ENCODE results near the gene GUCA2A. TPM values are rescaled to one million over a fixed set of nuclear protein-coding genes. Genes with fewer than 3 reads are reported as not detected.

GUCA2A gene
- total RNA-seq, 1 donor from 2014 or later: not detected

DNA sequence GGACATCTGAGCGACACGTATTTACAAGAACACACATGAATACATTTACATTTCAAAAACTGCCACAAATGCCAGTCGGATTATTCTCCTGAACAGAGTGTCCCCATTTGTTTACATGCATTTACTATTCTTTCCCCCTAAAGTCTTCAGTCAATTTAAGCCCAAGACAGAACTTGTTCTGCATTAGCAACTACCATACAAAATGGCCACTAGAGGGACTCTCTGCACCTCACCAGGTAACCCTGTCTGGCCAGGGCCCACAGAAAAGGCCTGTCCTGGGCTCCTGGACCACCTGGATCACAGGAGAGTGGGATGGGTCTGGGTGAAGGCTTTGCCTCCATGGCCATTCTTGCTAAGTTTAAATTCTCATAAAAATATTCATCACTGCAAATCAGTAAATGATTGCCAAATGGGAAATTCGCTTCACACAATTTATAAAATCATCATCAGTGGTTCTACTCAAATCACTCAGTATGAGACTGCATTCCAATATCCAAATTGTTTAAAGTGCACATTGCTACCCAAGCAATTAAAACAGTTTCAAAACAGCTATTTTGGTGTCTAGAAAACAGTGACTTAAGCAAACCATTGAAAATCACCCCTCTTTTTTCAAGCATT lies 12.5 kb upstream of the GUCA2A start:
- TF ChIP-seq, protein P1, sequence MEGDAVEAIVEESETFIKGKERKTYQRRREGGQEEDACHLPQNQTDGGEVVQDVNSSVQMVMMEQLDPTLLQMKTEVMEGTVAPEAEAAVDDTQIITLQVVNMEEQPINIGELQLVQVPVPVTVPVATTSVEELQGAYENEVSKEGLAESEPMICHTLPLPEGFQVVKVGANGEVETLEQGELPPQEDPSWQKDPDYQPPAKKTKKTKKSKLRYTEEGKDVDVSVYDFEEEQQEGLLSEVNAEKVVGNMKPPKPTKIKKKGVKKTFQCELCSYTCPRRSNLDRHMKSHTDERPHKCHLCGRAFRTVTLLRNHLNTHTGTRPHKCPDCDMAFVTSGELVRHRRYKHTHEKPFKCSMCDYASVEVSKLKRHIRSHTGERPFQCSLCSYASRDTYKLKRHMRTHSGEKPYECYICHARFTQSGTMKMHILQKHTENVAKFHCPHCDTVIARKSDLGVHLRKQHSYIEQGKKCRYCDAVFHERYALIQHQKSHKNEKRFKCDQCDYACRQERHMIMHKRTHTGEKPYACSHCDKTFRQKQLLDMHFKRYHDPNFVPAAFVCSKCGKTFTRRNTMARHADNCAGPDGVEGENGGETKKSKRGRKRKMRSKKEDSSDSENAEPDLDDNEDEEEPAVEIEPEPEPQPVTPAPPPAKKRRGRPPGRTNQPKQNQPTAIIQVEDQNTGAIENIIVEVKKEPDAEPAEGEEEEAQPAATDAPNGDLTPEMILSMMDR (conservative IDR thresholded peaks at IDR 0.05; ENCODE audit: low read depth, low read length): peak; percentile 92
- DNase-seq (ENCODE audit: low read depth): no peak

GRCh38 chr1:42175314-42176054 lies 10.9 kb upstream of the GUCA2A start:
- H3K4me3 ChIP-seq (ENCODE audit: low read depth, low read length): no peak overlapping the region
- DNase-seq (ENCODE audit: low read depth): no peak
- TF ChIP-seq, protein P1 (conservative IDR thresholded peaks at IDR 0.05; ENCODE audit: low read depth, low read length): no peak

More for the DNA sequence above, 12.5 kb upstream of the GUCA2A start:
- no peak overlapping the region for H3K4me3 ChIP-seq (ENCODE audit: low read depth, low read length)

GRCh38 chr1:42173961-42174735 lies 9.6 kb upstream of the GUCA2A start:
- H3K4me3 ChIP-seq (ENCODE audit: low read depth, low read length): no peak overlapping the region
- no peak for DNase-seq (ENCODE audit: low read depth)
- TF ChIP-seq, protein P1 (conservative IDR thresholded peaks at IDR 0.05; ENCODE audit: low read depth, low read length): no peak

- no peak for DNase-seq (ENCODE audit: low read depth)
- TF ChIP-seq, protein P1 (conservative IDR thresholded peaks at IDR 0.05; ENCODE audit: low read depth, low read length): peak; percentile 97
- H3K4me3 ChIP-seq (ENCODE audit: low read depth, low read length): no peak overlapping the region
Measured at GRCh38 chr1:42173155-42173933, 8.8 kb upstream of the GUCA2A start.

DNA sequence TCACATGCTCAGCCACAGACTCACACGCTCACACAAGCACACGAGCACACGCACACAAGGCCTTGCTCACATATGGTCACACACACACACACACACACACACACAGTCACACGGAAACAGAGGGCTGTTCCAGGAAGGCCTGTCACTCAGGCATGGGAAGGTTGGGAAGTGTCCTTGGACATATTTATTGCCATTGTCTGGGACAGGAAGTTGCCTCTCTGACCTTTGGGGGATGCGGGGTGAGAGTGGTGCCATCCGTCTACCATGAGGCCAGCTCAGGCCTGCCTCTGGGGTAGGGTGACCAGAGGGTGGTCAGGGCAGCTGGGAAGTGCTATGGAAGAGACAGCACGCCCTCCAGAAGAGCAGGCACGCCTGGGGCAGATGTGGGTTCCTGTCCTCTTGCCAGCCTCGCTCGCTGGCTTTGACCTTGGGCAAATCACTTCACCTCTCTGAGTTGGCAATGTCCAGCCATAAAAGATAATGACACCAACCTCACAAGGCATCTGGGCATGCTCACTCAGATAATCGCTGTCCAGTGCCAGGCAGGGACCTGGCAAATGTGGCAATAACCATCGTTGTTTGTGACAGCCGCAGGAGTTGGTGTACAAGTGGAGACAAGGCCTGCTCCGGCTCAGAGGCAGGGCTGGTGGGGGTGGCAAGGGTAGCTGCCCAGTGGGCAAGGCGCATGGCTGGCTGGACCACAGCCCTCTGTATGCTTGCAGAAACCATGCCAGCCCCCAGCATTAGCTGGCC lies 8.0 kb upstream of the GUCA2A start:
- TF ChIP-seq, protein P1 (conservative IDR thresholded peaks at IDR 0.05; ENCODE audit: low read depth, low read length): no peak
- DNase-seq (ENCODE audit: low read depth): no peak
- no peak overlapping the region for H3K4me3 ChIP-seq (ENCODE audit: low read depth, low read length)
